ENCODE data around the gene GJB3. TPM values are rescaled to one million over a fixed set of nuclear protein-coding genes. Genes with fewer than 3 reads are reported as not detected.
A peak's percentile ranks its signal among the peaks of the same experiment; 100 is the strongest.

The GJB3 gene
- total RNA-seq, 1 donor from 2014 or later: 0.17 TPM

GRCh38 chr1:34827341-34827941 is 46.4 kb downstream of the GJB3 start:
- no peak for DNase-seq

DNA sequence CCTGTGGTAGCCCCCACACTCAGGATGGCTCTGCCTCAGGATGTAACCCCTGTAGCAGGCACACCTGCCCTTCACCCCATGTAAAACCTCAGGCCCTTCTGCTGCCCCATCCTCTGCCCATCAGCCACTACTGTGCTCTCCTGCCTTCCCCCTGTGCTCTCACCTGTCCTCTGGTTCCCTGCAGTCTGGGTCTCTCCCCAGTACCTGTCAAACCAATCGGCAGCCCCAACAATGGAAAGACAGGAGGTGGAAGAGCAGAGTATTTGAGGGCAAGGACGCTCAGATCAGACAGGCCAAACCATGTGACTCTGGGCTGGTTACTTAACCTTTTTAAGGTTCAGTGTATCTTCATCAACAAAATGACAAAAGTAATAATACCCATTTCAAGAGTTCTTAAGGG is 47.6 kb downstream of the GJB3 start:
- DNase-seq: no peak

GRCh38 chr1:34829250-34829649 is 48.2 kb downstream of the GJB3 start:
- DNase-seq: no peak

DNA sequence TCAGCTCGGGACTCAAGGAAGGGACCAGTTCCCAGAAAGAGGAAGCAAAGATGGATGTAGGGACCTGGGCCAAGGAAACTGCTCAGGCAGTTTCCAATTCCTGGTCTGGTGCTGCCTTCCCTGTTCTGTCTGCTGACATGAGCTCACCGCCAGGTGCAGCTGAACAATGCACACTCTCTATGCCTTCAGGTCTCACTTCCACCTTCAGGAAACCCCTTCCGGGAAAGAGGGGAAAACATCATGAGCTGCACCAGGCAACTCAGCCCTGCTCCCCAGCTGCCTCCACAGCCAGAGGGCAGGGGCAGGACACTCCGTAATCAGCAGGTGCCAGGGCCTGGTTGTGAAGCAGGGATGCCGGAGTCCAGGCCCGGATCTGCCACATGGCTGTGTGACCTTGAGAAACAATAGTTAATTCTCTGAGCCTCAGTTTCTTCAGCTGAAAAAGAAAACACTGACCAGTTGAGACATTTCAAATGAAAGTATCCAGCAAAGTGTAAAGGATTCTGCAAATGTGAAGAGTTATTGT is 50.8 kb downstream of the GJB3 start:
- DNase-seq: peak; percentile 67

DNA sequence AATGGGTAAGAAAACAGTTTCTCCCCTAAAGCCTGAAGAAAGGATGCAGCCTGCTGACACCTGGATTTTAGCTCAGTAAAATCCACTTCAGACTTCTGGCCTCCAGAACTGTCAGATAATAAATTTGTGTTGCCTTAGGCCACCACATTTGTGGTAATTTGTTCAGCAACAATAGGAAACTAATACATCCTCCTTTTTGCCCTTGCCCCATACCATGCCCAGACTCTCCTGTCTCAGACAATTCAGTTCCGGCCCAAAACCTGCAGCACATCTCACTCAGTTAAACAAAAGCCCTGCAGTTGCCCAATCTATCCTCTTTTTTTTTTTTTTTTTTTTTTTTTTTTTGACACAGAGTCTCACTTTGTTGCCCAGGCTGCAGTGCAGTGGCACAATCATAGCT is 52.7 kb downstream of the GJB3 start:
- no peak for DNase-seq

Other genes with a start within 250 kb of the GJB3 start
- 0.17 TPM in 1 of 2 replicates, not detected in the other for gene GJB5, start 26.2 kb upstream of the GJB3 start, total RNA-seq
- gene GJB4, start 21.5 kb upstream of the GJB3 start, total RNA-seq: 0.05 TPM in 1 of 2 replicates, not detected in the other
- gene GJA4, start 11.8 kb downstream of the GJB3 start, total RNA-seq: 54.3 and 61.8 TPM in 2 replicates
- gene SMIM12, start 78.5 kb downstream of the GJB3 start, total RNA-seq: 49.2 and 71.1 TPM in 2 replicates
- gene DLGAP3, start 148.4 kb downstream of the GJB3 start, total RNA-seq: under 0.01 TPM in 1 of 2 replicates, not detected in the other
- 22.7 and 55.8 TPM in 2 replicates for gene TMEM35B, start 204.1 kb downstream of the GJB3 start, total RNA-seq